Inflammatory macrophage treated with lipopolysaccharide for 4 hours (primary cell): ENCODE results near the gene CLASRP.
A peak's percentile ranks its signal among the peaks of the same experiment; 100 is the strongest.
"Not testable (repeated sequence)": the region's sequence is repeated elsewhere in the genome, so short reads cannot be mapped to it uniquely, and the experiment has no call there.

ENCODE experiments used
- DNase-seq: peaks from one replicate; pipeline ENCODE4 v3.0.0-alpha.2; 2020

CLASRP gene

DNA sequence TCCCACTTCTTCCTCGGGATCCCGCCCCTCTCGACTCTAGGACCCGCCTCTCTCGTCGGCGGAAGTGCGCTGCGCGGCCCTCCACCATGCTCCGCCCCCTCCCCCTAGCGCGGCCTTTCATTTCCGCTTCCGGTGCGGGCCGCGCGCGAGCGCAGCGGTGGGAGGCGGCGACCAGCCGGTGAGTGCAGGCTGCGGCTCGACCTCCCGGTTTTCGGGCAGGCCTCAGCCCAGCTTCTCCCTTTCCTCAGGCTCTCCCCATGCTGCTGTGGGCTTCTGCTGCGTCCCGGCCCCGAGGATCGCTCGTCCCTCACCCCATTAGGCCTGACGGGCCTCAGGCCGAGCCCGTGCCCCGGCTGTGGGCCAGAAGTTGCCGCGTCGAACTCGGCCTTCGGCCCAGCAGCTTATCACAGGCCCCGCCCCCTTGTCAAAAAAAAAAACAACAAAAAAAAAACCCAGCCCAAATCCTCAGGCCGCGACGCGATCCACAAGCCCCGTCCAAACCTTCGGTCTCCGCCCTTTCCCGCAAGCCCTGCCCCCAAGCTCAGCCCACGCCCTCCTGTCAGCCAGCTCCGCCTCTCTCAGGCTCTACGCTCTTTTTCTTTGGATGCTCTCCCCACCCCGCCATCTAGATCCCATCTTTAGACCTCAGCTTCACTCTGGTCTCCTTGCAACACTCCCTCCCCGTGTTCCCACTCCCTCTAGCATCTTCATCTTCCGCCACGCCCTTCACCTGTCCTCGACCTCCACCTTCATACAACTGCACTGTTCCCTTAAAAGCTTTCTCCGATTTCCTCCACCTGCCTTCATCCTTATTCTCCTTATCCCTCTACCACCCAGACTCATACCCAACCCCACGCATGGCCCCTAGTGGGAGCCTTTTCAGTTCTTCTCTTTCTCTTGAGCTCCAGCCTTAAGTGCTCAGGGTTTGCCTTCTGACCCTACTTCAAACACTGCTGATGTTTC, at the start of gene CLASRP:
Gene CLASRP (plus strand): TSS at position 115 of the 963 bp plus-strand sequence. CDS start 1,168 bp downstream, outside the sequence.
- DNase-seq: peak; percentile 92

DNA sequence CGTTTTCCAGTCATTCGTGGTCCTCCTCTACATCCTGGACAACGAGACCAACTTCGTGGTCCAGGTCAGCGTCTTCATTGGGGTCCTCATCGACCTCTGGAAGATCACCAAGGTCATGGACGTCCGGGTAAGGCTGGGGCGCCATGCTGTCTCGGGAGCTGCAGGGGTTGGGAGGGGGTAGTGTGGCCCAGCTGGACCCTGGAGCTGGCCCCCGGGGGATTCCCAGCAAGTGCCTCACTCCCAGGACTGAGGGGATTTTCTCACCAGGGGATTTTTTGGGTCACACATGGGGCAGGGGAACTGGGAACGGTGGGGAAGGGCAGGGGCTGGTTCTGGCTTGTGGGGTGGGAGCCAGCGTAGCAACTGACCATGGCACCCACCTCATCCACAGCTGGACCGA, 48.4 kb upstream of the CLASRP start:
- DNase-seq: no peak

DNA sequence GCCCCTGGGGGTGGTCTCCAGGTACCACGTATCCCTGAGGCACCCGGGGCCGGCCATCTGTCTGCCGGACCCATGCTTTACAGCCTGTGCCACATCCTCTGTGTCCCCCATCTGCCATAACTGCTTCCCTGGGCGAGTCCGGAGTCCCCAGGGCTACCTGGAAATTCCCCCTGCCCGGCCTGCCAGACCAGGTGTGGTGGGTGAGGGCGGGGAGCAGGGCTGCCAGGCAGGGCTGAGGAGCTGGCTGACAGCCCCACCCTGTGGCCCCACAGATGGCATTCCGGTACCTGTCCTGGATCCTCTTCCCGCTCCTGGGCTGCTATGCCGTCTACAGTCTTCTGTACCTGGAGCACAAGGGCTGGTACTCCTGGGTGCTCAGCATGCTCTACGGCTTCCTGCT, 47.9 kb upstream of the CLASRP start:
- DNase-seq: no peak

- no peak for DNase-seq
Measured at GRCh38 chr19:44992336-44993163, 46.3 kb upstream of the CLASRP start.

GRCh38 chr19:44993526-44993925, 45.3 kb upstream of the CLASRP start:
- no peak for DNase-seq

DNA sequence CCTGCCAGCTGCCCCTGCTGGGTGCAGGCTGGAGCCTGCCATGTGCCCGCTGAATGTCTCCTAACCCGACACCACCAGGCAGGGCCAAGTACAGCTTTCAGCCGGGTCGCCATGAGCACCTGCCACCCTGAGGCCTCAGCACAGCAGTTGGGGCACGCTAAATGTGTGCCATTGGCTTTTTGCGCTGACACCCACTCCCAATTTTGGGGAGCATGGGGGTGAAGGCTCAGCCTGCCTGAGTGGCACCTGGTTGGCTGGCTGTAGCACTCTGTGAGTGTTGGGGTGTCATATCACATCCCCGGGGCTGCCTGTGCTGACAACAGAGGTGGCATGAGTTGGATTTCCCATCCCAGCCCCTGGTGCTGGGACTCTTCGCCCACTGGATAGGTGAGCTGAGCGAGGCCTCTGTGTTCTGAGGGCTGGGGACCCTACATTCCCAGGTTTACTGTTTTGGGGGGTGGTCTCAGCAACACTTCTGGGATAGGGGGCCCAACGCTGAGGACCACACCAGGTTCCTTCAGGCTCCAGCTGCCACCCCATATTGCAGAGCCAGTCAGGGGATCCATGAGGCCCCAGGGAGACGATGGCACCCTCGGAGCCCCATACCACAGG, 44.8 kb upstream of the CLASRP start:
- DNase-seq: no peak

- no peak for DNase-seq
Measured at GRCh38 chr19:44998025-44998424, 40.8 kb upstream of the CLASRP start.

DNA sequence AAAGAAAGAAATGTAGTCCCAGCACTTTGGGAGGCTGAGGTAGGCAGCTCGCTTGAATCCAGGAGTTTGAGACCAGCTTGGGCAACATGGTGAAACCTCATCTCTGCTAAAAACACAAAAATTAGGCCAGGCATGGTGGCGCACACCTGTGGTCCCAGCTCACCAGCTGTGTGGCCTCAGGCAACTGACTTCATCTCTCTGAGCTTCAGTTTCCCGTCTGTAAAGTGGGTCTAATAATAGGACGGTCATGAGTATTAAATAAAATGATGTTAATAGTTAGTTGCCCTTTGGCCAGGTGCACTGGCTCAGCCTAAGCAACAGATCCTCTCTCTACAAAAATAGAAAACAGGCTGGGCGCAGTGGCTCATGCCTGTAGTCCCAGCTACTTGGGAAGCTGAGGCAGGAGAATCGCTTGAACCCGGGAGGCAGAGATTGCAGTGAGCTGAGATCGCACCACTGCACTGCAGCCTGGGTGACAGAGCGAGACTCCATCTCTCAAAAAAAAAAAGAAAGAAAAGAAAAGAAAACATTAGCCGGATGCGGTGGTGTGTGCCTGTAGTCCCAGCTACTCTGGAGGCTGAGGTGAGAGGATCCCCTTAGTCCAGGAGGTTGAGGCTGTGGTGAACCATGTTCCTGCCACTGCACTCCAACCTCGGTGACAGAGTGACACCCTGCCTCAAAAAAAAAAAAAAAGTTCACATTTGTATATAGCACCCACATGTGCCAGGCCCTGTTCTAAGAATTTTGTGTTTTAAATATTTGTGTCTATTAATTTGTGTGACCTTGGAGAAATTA, 39.5 kb upstream of the CLASRP start:
- not testable (repeated sequence) for DNase-seq

DNA sequence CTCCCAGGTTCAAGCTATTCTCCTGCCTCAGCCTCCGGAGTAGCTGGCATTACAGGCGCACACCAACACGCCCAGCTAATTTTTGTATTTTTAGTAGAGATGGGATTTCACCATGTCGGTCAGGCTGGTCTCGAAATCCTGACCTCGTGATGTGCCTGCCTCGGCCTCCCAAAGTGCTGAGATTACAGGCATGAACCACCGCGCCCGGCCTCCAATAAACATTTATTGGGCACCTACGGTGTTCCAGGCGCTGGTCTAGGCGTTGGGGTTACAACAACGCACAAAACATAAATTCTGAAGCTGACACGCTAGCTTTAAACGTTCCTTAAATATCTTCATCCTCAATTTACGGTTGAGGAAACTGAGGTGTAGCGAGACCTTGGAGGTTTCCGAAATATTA, 38.2 kb upstream of the CLASRP start:
- not testable (repeated sequence) for DNase-seq

GRCh38 chr19:45001087-45001739, 37.6 kb upstream of the CLASRP start, which contains the start of gene RELB:
Gene RELB, plus strand, starts transcription at chr19:45001464. Its CDS starts 116 bp downstream, at chr19:45001580.
- DNase-seq: peak; percentile 95

- no peak for DNase-seq
Measured at GRCh38 chr19:45003485-45003884, 35.4 kb upstream of the CLASRP start.

DNA sequence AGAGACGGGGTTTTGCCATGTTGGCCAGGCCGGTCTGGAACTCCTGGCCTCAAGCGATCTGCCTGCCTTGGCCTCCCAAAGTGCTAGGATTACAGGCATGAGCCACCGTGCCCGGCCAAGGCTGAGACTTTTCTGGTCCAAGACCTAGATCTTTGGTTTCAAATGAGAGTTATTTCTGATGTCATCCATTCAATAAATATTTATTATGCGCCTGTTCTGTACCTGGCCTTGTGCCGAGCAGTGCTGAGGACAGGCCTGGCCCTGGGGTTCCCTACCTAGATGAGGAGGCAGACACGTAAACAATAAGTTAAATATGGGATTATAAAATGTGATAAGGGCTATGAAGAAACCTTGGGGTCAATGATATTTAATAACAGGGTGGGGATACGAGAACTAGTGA, 33.1 kb upstream of the CLASRP start:
- no peak for DNase-seq

GRCh38 chr19:45008552-45008951, 30.3 kb upstream of the CLASRP start:
- no peak for DNase-seq

DNA sequence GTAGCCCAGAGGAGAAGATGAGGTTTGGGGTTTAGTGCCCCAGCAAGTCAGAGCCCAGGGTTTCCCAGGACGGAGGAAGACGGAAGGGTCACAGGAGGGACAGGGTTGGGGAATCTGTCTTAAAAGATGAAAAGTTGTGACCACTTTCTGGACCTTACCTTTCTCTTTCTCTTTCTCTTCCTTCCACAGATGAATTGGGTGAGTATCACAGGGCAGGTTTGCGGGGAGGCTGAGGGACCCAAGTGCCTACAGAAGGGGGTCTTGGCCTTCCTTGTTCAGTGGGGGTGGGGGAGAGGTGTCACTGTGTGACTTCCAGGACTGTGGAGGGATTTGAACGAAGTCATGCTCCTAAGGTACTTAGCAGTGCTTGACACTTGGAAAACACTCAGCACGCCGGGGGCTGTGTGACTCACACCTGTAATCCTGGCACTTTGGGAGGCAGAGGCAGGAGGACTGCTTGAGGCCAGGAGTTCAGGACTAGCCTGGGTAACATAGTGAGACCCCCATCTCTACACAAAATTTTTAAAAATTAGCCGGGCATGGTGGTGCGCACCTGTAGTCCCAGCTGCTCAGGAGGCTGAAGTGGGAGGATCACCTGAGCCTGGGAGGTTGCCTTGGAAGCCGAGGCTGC, 29.1 kb upstream of the CLASRP start:
- DNase-seq: no peak

DNA sequence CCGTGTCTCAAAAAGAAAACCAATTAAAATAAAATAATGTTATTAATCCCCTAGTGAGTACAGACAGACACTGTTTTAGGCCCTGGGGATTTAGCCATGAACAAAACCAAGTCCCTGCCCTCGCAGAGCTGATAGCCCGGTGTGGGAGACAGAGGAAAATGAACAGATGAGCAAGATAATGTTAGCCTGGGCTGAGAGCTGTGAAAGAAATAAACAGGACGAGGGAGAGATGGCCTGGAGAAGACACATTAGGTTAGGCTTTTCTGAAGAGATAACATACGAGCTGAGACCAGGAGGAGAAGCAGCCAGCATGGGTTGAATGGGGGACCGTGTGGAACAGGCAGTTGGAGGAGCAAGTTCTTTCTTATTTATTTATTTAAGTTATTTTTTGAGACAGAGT, 28.5 kb upstream of the CLASRP start:
- no peak for DNase-seq

DNA sequence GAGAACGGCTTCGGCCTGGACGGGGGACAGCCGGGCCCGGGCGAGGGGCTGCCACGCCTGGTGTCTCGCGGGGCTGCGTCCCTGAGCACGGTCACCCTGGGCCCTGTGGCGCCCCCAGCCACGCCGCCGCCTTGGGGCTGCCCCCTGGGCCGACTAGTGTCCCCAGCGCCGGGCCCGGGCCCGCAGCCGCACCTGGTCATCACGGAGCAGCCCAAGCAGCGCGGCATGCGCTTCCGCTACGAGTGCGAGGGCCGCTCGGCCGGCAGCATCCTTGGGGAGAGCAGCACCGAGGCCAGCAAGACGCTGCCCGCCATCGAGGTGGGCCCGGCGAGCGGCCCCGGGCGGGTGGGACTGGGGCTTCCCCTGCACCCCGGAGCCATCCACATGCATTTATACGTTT, 26.9 kb upstream of the CLASRP start:
- DNase-seq: no peak

DNA sequence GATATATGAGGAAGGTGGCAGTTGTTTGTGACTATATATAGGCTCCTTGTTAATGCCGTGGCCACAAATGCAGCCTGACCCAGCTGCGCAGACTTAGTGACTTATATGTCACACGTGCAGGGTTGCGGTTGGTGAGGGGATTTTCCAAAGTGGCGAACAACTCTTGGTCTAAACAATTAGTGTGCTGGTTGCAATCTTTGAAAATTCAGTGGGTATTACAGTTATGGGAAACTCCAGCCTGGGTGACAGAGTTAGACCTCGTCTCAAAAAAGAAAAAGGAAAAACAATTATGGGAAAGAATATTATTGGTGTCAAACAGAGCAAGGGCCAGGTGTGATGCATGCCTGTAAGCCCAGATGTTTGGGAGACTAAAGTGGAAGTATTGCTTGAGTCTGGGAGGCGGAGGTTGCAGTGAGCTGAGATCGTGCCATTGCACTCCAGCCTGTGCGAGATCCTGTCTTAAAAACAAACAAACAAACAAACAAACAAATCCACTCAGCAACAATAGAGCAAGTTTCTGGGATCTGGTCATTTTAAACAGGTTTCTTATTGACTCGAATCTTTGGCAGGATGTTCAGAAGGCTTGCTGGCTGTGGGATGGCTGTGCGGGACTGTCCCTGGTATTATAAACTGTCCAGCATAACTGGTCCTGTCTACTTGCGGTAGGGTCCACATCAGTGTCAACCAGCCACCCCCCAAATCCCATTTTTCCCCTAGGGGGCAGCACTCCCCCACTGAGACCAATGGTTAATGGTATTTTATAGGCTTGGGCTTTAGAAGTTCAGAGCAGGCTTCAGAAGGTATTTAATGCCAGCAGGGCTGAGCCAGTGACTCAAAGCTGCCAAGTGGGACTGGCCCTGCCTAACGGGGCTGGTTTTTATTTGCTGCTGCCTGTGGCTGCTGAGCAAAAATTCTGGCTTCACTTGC, 22.2 kb upstream of the CLASRP start:
- peak; percentile 61 for DNase-seq

GRCh38 chr19:45019187-45019586, 19.7 kb upstream of the CLASRP start:
- no peak for DNase-seq

GRCh38 chr19:45020071-45020470, 18.8 kb upstream of the CLASRP start:
- peak; percentile 11 for DNase-seq

- no peak for DNase-seq
Measured at GRCh38 chr19:45021971-45022370, 16.9 kb upstream of the CLASRP start.
